HFF-Myc (cell line): ENCODE results near the gene DUSP8.
"Not testable (repeated sequence)": the region's sequence is repeated elsewhere in the genome, so short reads cannot be mapped to it uniquely, and the experiment has no call there.

Experiments
- DNase-seq: peaks from one replicate; pipeline ENCODE4 v3.0.0-alpha.2; 2011; ENCODE audit warnings: low read depth; ENCODE audit errors: extremely low read depth
- H3K4me3 ChIP-seq: replicated peaks from 2 replicates; pipeline ENCODE4 v1.5.1; 2011; ENCODE audit warnings: low read depth, mild to moderate bottlenecking, control low read depth, low read length
- CTCF ChIP-seq: IDR thresholded peaks from 2 replicates; pipeline ENCODE4 v1.5.1; 2012; ENCODE audit warnings: mild to moderate bottlenecking, low read depth, low read length, control low read depth; ENCODE audit errors: missing control alignments

Gene DUSP8

GRCh38 chr11:1592628-1593027, 20.6 kb upstream of the DUSP8 start:
- no peak for TF ChIP-seq CTCF
- H3K4me3 ChIP-seq, result no peak overlapping the region
- DNase-seq, result no peak

DNA sequence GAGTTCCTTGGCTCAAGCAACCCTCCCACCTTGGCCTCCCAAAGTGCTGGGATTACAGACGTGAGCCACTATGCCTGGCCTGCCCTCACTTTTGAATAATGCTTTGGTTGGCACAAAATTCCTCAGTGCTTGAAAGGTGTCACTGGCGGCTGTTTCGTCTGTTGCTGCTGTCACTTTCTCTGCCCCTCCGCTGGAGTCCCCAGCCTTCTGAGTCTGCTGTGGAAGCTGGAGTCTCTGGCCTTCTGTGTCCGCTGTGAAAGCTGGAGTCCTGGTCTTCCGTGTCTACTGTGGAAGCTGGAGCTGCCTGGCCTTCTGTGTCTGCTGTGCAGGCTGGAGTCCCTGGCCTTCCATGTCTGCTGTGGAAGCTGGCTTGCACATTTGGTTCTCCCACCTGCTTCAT, 17.9 kb upstream of the DUSP8 start:
- no peak overlapping the region for H3K4me3 ChIP-seq
- no peak for DNase-seq
- TF ChIP-seq CTCF, result no peak

DNA sequence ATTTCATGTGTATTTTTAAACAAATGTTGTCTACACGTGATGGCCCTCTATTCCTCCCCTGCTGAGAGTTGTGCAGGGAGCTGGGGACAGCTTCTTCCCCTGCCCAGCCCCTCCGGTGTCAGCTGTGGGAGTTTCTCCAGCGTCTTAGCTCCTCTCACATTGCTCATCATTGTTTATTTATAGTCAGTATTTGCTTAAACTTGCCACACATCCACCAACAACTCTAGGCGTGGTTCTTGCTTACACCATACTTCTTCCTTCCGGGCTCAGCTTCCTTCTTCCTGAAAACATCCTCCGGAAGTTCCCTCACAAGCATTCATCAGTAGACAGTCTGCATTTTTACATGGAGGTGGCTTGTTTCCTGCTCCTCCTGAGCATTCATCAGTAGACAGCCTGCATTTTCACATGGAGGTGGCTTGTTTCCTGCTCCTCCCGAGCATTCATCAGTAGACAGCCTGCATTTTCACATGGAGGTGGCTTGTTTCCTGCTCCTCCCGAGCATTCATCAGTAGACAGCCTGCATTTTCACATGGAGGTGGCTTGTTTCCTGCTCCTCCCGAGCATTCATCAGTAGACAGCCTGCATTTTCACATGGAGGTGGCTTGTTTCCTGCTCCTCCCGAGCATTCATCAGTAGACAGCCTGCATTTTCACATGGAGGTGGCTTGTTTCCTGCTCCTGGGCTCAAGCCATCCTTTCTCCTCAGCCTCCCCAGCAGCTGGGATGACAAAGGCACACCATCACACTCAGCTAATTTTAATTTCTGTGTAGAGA, 17.3 kb upstream of the DUSP8 start:
- not testable (repeated sequence) for DNase-seq, H3K4me3 ChIP-seq

- H3K4me3 ChIP-seq, result no peak overlapping the region
- no peak for DNase-seq
- no peak for TF ChIP-seq CTCF
Observed at GRCh38 chr11:1586699-1587098, 14.6 kb upstream of the DUSP8 start.

GRCh38 chr11:1584661-1585370, 12.7 kb upstream of the DUSP8 start, which contains the start of gene KRTAP5-1:
KRTAP5-1 (minus strand) TSS chr11:1585283; CDS start chr11:1585249, 34 bp downstream.
- H3K4me3 ChIP-seq, DNase-seq: not testable (repeated sequence)

DNA sequence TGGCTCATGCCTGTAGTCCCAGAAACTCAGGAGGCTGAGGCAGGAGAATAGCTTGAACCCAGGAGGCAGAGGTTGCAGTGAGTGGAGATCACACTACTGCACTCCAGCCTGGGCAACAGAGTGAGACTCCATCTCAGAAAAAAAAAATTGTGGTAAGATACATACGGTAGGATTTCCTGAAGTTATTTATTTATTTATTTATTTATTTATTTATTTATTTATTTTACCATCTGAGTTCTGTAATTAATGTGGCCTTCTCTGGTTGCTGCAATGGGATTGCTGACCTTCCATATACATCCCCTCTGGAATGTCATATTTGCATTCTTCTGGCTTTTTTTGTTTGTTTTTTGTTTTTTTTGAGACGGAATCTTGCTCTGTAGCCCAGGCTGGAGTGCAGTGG, 10.8 kb upstream of the DUSP8 start:
- DNase-seq, result not testable (repeated sequence)

GRCh38 chr11:1581976-1582375, 9.9 kb upstream of the DUSP8 start:
- TF ChIP-seq CTCF, result no peak
- no peak for DNase-seq
- H3K4me3 ChIP-seq, result no peak overlapping the region

More for the DNA sequence above, 10.8 kb upstream of the DUSP8 start:
- not testable (repeated sequence) for H3K4me3 ChIP-seq

DNA sequence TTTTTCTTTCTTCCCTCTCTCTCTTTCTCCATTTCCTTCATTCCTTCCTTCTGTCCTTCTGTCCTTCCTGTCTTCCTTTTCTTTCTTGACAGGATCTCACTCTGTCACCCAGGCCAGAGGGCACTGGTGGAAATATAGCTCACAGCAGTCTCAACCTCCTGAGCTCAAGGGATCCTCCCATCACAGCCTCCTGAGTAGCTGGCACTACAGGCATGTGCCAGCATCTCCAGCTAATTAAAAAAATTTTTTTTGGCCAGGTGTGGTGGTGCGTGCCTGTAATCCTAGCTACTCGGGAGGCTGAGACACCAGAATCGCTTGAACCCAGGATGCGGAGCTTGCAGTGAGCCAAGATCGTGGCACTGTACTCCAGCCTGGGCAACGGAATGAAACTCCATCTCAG, 4.8 kb upstream of the DUSP8 start:
- no peak for DNase-seq
- H3K4me3 ChIP-seq, result no peak overlapping the region
- no peak for TF ChIP-seq CTCF

- not testable (repeated sequence) for H3K4me3 ChIP-seq, DNase-seq
Observed at GRCh38 chr11:1575756-1576155, 3.7 kb upstream of the DUSP8 start.
